NCI-H2029 treated with DMSO at 0.1 percent for 48 hours (cell line): ENCODE measurements around the gene RASAL2.
"Not testable (repeated sequence)": the region's sequence is repeated elsewhere in the genome, so short reads cannot be mapped to it uniquely, and the experiment has no call there.

Experiments used
- DNase-seq: peaks from one replicate; lab custom pipeline; 2025; lab: John Stamatoyannopoulos, UW

Gene RASAL2

DNA sequence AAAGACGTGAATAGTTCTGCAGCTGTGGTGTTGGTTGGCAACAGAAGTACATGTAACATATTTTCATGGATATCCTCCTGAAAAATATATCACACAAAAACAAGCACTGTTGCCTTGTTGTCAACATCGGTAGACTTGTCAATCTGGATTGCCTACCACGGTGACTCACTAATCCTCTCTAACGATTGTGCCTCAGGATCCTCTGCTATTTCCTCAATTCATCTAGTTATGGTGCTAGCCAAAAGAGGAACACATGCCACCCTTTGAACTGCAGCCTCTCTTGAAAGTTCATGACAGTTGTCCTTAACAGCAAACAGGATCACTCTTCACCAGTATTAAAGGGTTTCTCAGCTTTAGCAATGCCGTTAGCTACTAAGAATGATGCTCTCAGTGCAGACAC, 25.7 kb downstream of the RASAL2 start:
- no peak for DNase-seq

DNA sequence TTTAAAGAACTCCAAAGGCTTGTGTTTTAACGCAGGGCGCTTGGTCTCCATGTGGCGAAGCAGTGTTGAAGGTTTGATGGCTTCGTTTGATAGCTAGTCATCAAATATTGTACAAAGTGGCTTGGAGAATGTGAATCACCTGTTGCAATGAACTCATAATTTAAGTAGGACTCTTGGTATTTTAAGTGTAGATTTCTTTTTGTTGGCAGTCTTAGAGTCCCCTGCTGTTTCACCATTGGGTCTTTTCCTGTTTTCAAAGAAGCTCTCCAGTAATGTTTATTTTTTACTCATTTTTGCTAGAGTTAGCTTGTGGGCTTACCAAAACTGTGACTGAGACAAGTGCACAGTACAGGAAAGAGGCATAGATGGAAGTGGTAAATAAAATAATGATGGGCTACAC, 26.2 kb downstream of the RASAL2 start:
- DNase-seq: no peak

GRCh38 chr1:178120520-178121052, 26.7 kb downstream of the RASAL2 start:
- DNase-seq: not testable (repeated sequence)

DNA sequence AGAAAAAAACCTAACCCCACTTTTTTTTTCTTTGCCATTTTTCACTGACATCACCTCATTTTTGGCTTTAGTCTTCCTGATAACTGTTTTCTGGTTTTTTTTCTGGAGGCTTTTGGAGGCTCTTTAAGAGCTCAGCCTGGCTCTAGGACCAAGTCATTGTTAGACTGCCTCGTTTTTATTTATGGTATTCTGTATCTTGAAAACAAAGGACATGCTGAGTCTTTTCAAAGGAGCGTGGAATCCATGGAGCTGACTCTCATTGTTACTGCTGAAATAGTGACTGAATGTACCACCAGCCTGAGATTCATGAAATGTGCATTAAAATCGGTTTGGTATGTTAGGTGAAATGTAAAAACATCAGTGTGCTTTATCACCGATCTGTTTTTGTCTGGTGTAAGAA, 28.0 kb downstream of the RASAL2 start:
- DNase-seq: no peak

GRCh38 chr1:178122283-178122682, 28.4 kb downstream of the RASAL2 start:
- no peak for DNase-seq

- DNase-seq: no peak
Measured at GRCh38 chr1:178124115-178124514, 30.2 kb downstream of the RASAL2 start.

GRCh38 chr1:178126261-178126660, 32.4 kb downstream of the RASAL2 start:
- DNase-seq: no peak

- DNase-seq: no peak
Measured at GRCh38 chr1:178126741-178127185, 32.9 kb downstream of the RASAL2 start.

DNA sequence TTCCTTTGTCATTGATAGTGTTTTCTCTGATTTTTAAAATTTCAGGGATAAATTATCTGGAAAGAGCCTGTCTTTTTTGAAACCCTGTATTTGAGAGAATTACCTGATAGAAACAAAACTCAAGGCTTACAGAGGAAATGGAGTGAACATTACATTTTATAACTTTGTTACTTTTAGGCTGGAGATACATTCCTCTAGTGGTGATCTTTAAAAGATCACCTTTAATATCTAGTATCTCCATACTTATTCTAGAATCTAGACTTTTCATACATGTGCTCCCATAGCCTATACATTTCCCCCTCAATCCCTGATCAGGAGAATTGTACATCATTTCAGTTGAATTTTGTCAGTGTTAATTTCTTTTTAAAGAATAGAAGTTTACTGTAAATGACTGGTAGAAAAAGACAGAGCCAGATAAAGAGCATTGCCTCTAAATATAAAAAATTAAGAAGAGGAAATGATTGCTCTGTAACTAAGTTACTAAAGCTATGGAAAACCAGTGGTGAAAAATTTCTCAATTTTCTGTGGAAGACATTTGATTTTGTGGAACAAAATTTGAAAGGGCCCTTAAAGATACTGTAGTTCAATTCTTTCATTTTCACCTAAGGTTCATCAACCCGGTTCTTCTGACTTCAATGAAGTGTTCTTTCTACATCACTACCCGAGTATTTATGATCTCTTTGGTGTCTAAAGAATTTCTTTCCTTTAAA, 33.7 kb downstream of the RASAL2 start:
- DNase-seq: no peak

- no peak for DNase-seq
Measured at GRCh38 chr1:178133239-178133989, 39.5 kb downstream of the RASAL2 start.

- DNase-seq: no peak
Measured at GRCh38 chr1:178134061-178134460, 40.2 kb downstream of the RASAL2 start.

- no peak for DNase-seq
Measured at GRCh38 chr1:178137238-178137637, 43.3 kb downstream of the RASAL2 start.

DNA sequence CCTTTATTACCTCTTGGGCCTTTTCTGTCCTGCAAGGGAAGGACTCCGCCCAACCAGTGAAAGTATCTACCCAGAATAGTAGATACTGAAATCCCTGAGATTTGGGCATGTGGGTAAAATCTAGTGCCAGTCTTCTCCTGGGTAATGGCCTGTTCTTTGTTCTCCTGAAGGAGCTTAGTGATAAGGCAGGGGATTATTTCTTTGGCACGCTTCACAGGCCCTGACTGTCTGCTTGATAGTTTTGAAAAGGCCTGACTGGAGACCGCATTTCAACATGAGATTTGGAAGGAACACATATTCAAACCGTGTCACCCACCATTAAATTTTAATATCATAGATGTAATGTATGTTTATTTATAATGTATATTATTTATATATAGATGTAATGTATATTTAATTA, 48.9 kb downstream of the RASAL2 start:
- DNase-seq: no peak

DNA sequence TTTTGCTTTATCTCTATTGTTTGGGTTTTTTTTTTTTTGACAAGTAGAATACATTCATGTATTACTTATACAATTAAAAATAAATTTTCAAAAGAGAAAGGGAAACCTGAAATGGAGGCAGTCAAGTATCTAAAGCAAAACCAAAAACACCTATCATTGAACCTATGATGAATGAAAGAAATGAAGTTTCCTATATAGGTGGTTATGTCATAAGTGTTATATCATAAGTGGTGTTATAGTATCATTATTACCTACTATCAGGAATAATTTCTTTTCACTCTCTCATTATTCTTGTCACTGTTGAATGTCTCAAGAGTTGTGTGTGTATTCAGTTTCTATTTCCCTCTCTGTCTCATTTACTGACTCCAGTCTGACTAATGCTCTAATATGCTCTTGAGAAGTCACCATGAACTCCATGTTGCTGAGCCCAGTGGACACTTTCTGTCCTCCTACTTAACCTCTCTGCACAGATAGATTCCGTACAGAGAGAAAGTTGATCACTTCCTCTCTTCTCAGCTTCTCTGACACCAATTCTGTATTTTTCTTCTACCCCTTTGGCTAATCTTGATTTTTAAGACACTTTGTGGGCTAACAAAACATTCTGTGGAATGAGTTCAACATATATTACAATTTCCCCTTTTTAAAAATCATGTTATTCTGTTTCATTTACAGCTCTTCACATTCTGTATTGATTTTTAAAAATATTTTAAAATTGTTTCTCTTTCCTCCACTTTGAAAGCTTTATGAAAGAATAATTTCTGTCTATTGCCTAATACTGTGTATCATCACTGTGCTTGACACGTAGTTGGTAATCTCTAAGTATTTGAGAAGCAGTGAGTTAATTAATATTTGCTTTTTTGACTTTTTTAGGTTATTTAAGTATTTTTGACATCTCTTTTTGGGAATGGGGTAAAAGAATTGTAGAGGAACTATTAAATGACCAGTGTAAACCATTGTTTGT, 50.1 kb downstream of the RASAL2 start:
- DNase-seq: no peak

GRCh38 chr1:178145605-178146004, 51.7 kb downstream of the RASAL2 start:
- no peak for DNase-seq

GRCh38 chr1:178146436-178146835, 52.5 kb downstream of the RASAL2 start:
- no peak for DNase-seq

GRCh38 chr1:178150610-178151009, 56.7 kb downstream of the RASAL2 start:
- DNase-seq: no peak

DNA sequence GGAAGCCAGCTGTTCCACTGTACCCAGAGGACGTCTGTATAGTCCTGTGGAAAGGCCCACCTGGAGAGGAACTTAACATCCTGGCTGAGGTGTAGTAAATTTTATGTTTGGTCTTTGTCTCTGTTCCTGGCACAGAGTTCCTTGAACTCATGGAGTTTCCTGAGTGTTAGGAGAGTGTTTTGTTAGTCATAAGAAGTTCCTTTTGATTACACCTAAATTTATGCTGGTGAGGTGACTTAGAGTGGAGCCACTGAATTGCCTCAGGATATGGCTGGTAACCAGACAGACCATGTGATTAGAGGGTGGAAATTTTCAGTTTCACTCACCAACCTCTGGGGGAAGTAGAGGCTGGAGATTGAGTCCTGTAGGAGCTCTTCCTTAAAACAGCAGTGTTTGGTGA, 57.9 kb downstream of the RASAL2 start:
- DNase-seq: no peak

GRCh38 chr1:178155481-178156255, 61.8 kb downstream of the RASAL2 start:
- DNase-seq: no peak

GRCh38 chr1:178160736-178161475, 67.0 kb downstream of the RASAL2 start:
- no peak for DNase-seq

DNA sequence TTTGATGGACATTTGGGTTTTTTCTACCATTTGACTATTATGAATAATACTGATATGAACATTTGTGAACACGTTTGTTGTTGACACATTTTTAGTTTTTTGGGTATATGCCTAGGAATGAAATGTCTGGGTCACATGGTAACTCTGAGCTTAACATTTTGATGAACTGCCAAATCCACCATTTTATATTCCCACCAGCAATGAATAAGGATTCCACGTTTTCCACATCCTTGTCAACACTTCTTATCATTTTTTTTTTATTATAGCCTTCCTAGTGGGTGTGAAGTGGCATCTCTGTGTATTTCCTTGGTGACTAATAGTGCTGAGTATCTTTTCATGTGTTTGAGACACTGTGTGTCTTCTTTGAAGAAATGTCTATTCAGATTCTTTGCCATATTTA, 67.6 kb downstream of the RASAL2 start:
- DNase-seq: no peak
